Subcutaneous adipose tissue (tissue), 4 donors: Measurements from ENCODE around the gene COMMD3. TPM values are rescaled to one million over a fixed set of nuclear protein-coding genes. Genes with fewer than 3 reads are reported as not detected.

Experiments used
- CTCF ChIP-seq: fragments of 450-650 bp; IDR thresholded peaks from one replicate; pipeline ENCODE4 v1.5.1; 2016; ENCODE audit warnings: low read depth, mild to moderate bottlenecking, control low read depth, antibody characterized with exemption, moderate library complexity
- total RNA-seq, 4 donors: library from RNA; depleted of rRNA; stranded (reverse); fragments of >200 nt; gene quantifications; one replicate each; pipeline ENCODE4 v1.1.0, GENCODE V29; 2016

Gene COMMD3
- total RNA-seq, 4 donors from 2014 or later = 25.6 to 38.3 (median 31.6) TPM

- TF ChIP-seq CTCF = no peak
Measured at GRCh38 chr10:22320591-22321155, 4.5 kb downstream of the COMMD3 start, which contains the start of gene BMI1. BMI1 (plus strand) TSS chr10:22321099; CDS start chr10:22326450, 5,351 bp downstream.

GRCh38 chr10:22321156-22321923, 5.2 kb downstream of the COMMD3 start:
- no peak for TF ChIP-seq CTCF

GRCh38 chr10:22321924-22322640, 5.9 kb downstream of the COMMD3 start:
- no peak for TF ChIP-seq CTCF

- no peak for TF ChIP-seq CTCF
Measured at GRCh38 chr10:22322641-22323160, 6.5 kb downstream of the COMMD3 start.

- no peak for TF ChIP-seq CTCF
Measured at GRCh38 chr10:22323538-22324305, 7.5 kb downstream of the COMMD3 start.

GRCh38 chr10:22324413-22324812, 8.2 kb downstream of the COMMD3 start:
- TF ChIP-seq CTCF = no peak
